ENCODE data around the gene RALGDS.

DNA sequence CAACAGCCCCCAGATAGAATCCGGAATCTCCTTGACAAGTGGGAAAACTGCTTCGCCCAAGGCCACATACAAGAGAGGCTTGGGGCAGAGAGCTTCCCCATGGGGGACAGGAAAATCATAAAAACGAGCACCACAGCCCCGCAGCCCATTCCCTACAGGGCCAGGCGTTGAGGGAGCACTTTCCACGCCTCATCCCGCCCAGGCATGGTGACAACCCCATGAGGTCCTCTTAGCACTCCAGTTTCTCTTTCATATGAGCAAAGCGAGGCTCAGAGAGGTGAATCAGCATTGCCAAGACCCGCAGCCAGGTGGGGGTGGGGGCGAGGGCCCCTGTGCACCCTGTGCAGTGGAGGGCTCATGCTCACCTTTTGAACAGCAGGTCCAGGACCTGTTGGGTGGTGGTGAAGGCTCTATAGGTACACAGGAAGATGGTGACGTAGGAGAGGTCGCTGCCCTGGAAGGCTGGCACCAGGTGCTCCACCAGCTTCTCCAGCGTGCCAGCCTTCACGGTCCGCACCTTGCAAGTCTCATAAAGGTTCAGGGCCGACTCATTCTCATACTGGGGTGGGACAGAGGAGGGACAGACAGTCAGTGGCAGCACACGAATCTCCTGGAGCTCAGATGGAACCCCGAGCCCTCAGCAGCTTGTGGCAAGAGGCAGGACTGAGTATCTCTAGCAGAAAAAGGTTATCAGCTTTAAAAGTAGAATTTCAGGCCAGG, 10.9 kb downstream of the RALGDS start:
- TF ChIP-seq, protein P1, sequence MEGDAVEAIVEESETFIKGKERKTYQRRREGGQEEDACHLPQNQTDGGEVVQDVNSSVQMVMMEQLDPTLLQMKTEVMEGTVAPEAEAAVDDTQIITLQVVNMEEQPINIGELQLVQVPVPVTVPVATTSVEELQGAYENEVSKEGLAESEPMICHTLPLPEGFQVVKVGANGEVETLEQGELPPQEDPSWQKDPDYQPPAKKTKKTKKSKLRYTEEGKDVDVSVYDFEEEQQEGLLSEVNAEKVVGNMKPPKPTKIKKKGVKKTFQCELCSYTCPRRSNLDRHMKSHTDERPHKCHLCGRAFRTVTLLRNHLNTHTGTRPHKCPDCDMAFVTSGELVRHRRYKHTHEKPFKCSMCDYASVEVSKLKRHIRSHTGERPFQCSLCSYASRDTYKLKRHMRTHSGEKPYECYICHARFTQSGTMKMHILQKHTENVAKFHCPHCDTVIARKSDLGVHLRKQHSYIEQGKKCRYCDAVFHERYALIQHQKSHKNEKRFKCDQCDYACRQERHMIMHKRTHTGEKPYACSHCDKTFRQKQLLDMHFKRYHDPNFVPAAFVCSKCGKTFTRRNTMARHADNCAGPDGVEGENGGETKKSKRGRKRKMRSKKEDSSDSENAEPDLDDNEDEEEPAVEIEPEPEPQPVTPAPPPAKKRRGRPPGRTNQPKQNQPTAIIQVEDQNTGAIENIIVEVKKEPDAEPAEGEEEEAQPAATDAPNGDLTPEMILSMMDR (conservative IDR thresholded peaks at IDR 0.05; ENCODE audit: low read length): no peak
- TF ChIP-seq EZH2phosphoT487 (IDR thresholded peaks at IDR 0.05; ENCODE audit: borderline replicate concordance, low read depth, low read length): no peak

All from OCI-LY7 (cell line).